Tibial nerve (tissue), 4 donors: Measurements from ENCODE around the gene ITGA11. TPM values are rescaled to one million over a fixed set of nuclear protein-coding genes. Genes with fewer than 3 reads are reported as not detected.
A peak's percentile ranks its signal among the peaks of the same experiment; 100 is the strongest.

ENCODE experiments used
- DNase-seq, 2 donors: peaks; one replicate each; pipeline ENCODE4 v3.0.0-alpha.2; 2019; ENCODE audit warnings: low spot score in 2 of 2
- H3K27ac ChIP-seq, 4 donors: fragments of 200-600 bp; sonication (generic) in 3 of 4; one replicate each; pipeline ENCODE4 v1.5.1; 2017 to 2019; ENCODE audit warnings: mild to moderate bottlenecking in 1 of 4
- H3K27me3 ChIP-seq, 2 donors: fragments of 200-600 bp; sonication (generic) in 1 of 2; one replicate each; pipeline versions ENCODE4 v1.5.1 to v1.6.0; 2017 to 2019
- H3K36me3 ChIP-seq, 3 donors: fragments of 200-600 bp; sonication (generic); one replicate each; pipeline ENCODE4 v1.5.1; 2018 to 2019
- H3K4me1 ChIP-seq, 4 donors: fragments of 200-600 bp; sonication (generic) in 3 of 4; one replicate each; pipeline ENCODE4 v1.5.1; 2017 to 2019
- H3K4me3 ChIP-seq, 4 donors: fragments of 200-600 bp; sonication (generic) in 3 of 4; one replicate each; pipeline ENCODE4 v1.5.1; 2017 to 2019; ENCODE audit warnings: mild to moderate bottlenecking in 1 of 4, moderate library complexity in 1 of 4
- H3K9me3 ChIP-seq, 4 donors: fragments of 200-600 bp; sonication (generic) in 3 of 4; one replicate each; pipeline ENCODE4 v1.5.1; 2017 to 2019
- CTCF ChIP-seq, 5 experiments: fragments of 200-600 bp in 3 of 5; fragments of 450-650 bp in 2 of 5; sonication (generic) in 3 of 5; IDR thresholded peaks; one replicate each; pipeline ENCODE4 v1.5.1; 2016 to 2019; ENCODE audit warnings: antibody characterized with exemption in 5 of 5, mild to moderate bottlenecking in 3 of 5, moderate library complexity in 2 of 5
- EP300 ChIP-seq, 2 donors: sonication (generic); formaldehyde crosslinking; IDR thresholded peaks; one replicate each; pipeline ENCODE4 v1.6.1; 2017; ENCODE audit warnings: antibody characterized with exemption in 2 of 2, mild to moderate bottlenecking in 1 of 2
- POLR2A ChIP-seq, 2 donors: fragments of 450-650 bp; IDR thresholded peaks; one replicate each; pipeline ENCODE4 v1.6.1; 2017; ENCODE audit warnings: antibody characterized with exemption in 2 of 2, mild to moderate bottlenecking in 2 of 2, moderate library complexity in 2 of 2
- WGBS, 2 donors: methylation state at CpG; one replicate each; pipeline ENCODE4 v1.1.5; 2018; 5-methylcytosine and 5-hydroxymethylcytosine counted together
- total RNA-seq, 4 donors: library from RNA; depleted of rRNA; stranded (reverse); fragments of >200 nt; gene quantifications; one replicate each; pipeline ENCODE4 v1.1.0, GENCODE V29; 2016

Gene ITGA11
- total RNA-seq, 4 donors from 2014 or later, result 2.7 to 12.1 (median 6.9) TPM

DNA sequence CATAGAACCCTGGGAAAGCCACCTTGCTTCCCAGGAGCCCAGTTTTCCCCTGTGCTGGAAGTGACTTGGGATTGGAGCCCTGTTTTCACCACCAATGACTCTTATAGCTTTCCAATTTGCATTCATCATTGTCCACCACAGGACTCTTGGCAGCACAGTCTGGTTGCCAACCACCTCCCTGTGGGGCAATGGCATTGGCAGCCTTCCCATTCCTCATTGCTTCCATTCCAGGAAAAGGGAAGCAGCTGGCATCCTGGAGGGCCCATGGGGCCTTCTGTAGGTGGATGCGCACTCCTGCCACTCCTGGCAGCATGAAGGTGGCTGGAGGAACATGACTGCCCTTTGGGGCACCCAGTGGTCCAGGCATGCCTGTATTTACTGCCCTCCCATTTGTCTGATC is 96.7 kb downstream of the ITGA11 start:
- peak overlapping the region in 3 of 4 donors; percentile 2 to 56 (median 16) for H3K27ac ChIP-seq
- H3K4me1 ChIP-seq, result peaks cover 0 to 38% (median 13%) of the 10 kb centered on the region in 4 donors
- no peaks in the 10 kb centered on the region for H3K27me3 ChIP-seq
- no peaks in the 10 kb centered on the region for H3K36me3 ChIP-seq
- TF ChIP-seq EP300 (IDR thresholded peaks at IDR 0.05) (peak in 1 of 2 donors; percentile 15), POLR2A (IDR thresholded peaks at IDR 0.05) (no peak)
- no peak for DNase-seq
- H3K9me3 ChIP-seq, result no peaks in the 10 kb centered on the region
- H3K4me3 ChIP-seq, result no peak overlapping the region
- WGBS, 2 donors, result 60 to 100% methylated on average over 1 of the region's 1 CpG

- H3K27me3 ChIP-seq, result no peaks in the 10 kb centered on the region
- WGBS, 2 donors, result 39 to 40% methylated on average over 9 of the region's 9 CpGs
- TF ChIP-seq CTCF (IDR thresholded peaks at IDR 0.05), result no peak
- no peak for TF ChIP-seq POLR2A (IDR thresholded peaks at IDR 0.05)
- TF ChIP-seq EP300 (IDR thresholded peaks at IDR 0.05), result no peak
- no peaks in the 10 kb centered on the region for H3K9me3 ChIP-seq
- H3K4me3 ChIP-seq, result no peak overlapping the region
- H3K27ac ChIP-seq, result peak overlapping the region in 3 of 4 donors; percentile 2 to 56 (median 16)
- H3K4me1 ChIP-seq, result peaks cover 0 to 37% (median 13%) of the 10 kb centered on the region in 4 donors
- no peak for DNase-seq
- no peaks in the 10 kb centered on the region for H3K36me3 ChIP-seq
Measured at GRCh38 chr15:68334661-68335124, 97.3 kb downstream of the ITGA11 start.

- no peak overlapping the region for H3K4me3 ChIP-seq
- H3K27me3 ChIP-seq, result no peaks in the 10 kb centered on the region
- TF ChIP-seq POLR2A (IDR thresholded peaks at IDR 0.05), result no peak
- TF ChIP-seq EP300 (IDR thresholded peaks at IDR 0.05), result no peak
- no peak for TF ChIP-seq CTCF (IDR thresholded peaks at IDR 0.05)
- WGBS, 2 donors, result 58 to 64% methylated on average over 8 of the region's 8 CpGs
- no peak for DNase-seq
- H3K27ac ChIP-seq, result peak overlapping the region in 2 of 4 donors; percentile 2 to 56
- H3K4me1 ChIP-seq, result peaks cover 0 to 37% (median 13%) of the 10 kb centered on the region in 4 donors
- H3K36me3 ChIP-seq, result no peaks in the 10 kb centered on the region
- H3K9me3 ChIP-seq, result no peaks in the 10 kb centered on the region
Measured at GRCh38 chr15:68333775-68334470, 98.0 kb downstream of the ITGA11 start.

DNA sequence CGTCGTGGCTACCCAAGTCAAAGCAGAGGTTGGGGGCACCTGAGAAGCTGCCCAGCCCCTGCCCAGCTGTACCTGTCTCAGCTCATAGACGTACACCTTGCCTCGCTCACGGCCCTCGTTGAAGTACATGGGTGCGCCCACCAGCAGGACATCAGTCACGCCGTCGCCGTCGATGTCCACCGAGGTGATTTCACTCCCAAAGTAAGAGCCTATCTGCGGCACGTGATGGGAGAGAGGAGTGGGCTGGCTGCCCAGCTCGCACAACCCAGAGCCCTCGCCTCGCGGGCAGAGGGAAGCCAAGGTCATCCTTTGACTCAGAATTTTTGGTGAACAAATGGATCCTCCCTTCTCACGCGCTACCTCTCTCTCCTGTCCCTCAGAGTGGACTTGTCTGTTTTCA is 99.7 kb downstream of the ITGA11 start:
- no peak for DNase-seq
- 96% methylated on average over 21 of the region's 21 CpGs for WGBS, 2 donors
- Histone ChIP-seq H3K9me3 (no peaks in the 10 kb centered on the region), H3K36me3 (no peaks in the 10 kb centered on the region), H3K27me3 (no peaks in the 10 kb centered on the region), H3K4me1 (peaks cover 0 to 35% (median 13%) of the 10 kb centered on the region in 4 donors), H3K4me3 (no peak overlapping the region), H3K27ac (no peak overlapping the region)
- TF ChIP-seq POLR2A (IDR thresholded peaks at IDR 0.05), result no peak
- TF ChIP-seq CTCF (IDR thresholded peaks at IDR 0.05), result no peak
- no peak for TF ChIP-seq EP300 (IDR thresholded peaks at IDR 0.05)

DNA sequence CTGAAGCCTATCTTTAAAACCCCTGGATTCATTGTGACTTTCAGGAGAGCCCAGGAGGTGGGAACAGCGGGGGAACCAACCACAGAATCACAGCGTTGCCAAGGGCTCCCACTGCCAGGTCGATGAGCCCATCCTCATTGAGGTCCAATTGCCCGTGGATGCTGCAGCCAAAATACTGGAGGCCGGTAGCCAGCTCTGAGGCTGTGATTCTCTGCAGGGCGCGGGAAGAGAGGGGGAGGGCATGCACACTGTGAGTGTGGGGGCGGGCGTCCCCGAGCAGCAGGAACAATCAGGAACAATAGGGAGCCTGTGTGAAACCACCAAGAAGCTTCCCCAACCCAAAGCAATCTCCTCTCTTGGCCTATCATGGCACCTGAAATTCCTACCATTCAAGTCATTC is 101.1 kb downstream of the ITGA11 start:
- Histone ChIP-seq H3K4me3 (no peak overlapping the region), H3K27ac (peak overlapping the region in 1 of 4 donors; percentile 23), H3K9me3 (no peaks in the 10 kb centered on the region), H3K36me3 (no peaks in the 10 kb centered on the region), H3K4me1 (peaks cover 0 to 25% (median 13%) of the 10 kb centered on the region in 4 donors), H3K27me3 (no peaks in the 10 kb centered on the region)
- DNase-seq, result no peak
- TF ChIP-seq POLR2A (IDR thresholded peaks at IDR 0.05) (no peak), EP300 (IDR thresholded peaks at IDR 0.05) (no peak), CTCF (IDR thresholded peaks at IDR 0.05) (no peak)
- WGBS, 2 donors, result 49 to 65% methylated on average over 10 of the region's 10 CpGs
